Stimulated activated naive CD8-positive, alpha-beta T cell treated with anti-CD3 and anti-CD28 coated beads, Interleukin-15, Interleukin-2, amounts not matched to agents 100 ng/mL and 50 ng/mL, for 24 hours (primary cell): ENCODE results near the gene FUCA2.
"Not testable (repeated sequence)": the region's sequence is repeated elsewhere in the genome, so short reads cannot be mapped to it uniquely, and the experiment has no call there.

Experiments used
- H3K27ac Mint-ChIP-seq: one replicate; pipeline ENCODE4 v1.8.0; 2021; ENCODE audit warnings: mild to moderate bottlenecking, mixed read lengths
- H3K27me3 Mint-ChIP-seq: one replicate; pipeline ENCODE4 v1.8.0; 2021; ENCODE audit warnings: mixed read lengths
- H3K36me3 Mint-ChIP-seq: one replicate; pipeline ENCODE4 v1.8.0; 2021; ENCODE audit warnings: low read depth, mixed read lengths
- H3K4me1 Mint-ChIP-seq: one replicate; pipeline ENCODE4 v1.8.0; 2021; ENCODE audit warnings: low read depth, mixed read lengths
- H3K4me3 Mint-ChIP-seq: one replicate; pipeline ENCODE4 v1.8.0; 2021; ENCODE audit warnings: mild to moderate bottlenecking, mixed read lengths
- H3K9me3 Mint-ChIP-seq: one replicate; pipeline ENCODE4 v1.8.0; 2021; ENCODE audit warnings: mixed read lengths

FUCA2 gene

GRCh38 chr6:143517447-143517773 is 5.9 kb upstream of the FUCA2 start:
- no peaks in the 10 kb centered on the region for H3K27me3 Mint-ChIP-seq
- H3K9me3 Mint-ChIP-seq, result no peaks in the 10 kb centered on the region
- no peak overlapping the region for H3K27ac Mint-ChIP-seq
- peaks cover 8% of the 10 kb centered on the region for H3K4me1 Mint-ChIP-seq
- peaks cover 5% of the 10 kb centered on the region for H3K36me3 Mint-ChIP-seq
- H3K4me3 Mint-ChIP-seq, result no peak overlapping the region

- H3K9me3 Mint-ChIP-seq, result no peaks in the 10 kb centered on the region
- H3K4me3 Mint-ChIP-seq, result no peak overlapping the region
- H3K27ac Mint-ChIP-seq, result no peak overlapping the region
- H3K36me3 Mint-ChIP-seq, result peaks cover 5% of the 10 kb centered on the region
- H3K27me3 Mint-ChIP-seq, result no peaks in the 10 kb centered on the region
- H3K4me1 Mint-ChIP-seq, result peaks cover 11% of the 10 kb centered on the region
Measured at GRCh38 chr6:143516690-143517446, 5.3 kb upstream of the FUCA2 start.

- Mint-ChIP-seq H3K4me1 (peaks cover 20% of the 10 kb centered on the region), H3K9me3 (no peaks in the 10 kb centered on the region), H3K36me3 (peaks cover 5% of the 10 kb centered on the region), H3K27me3 (no peaks in the 10 kb centered on the region), H3K27ac (no peak overlapping the region), H3K4me3 (no peak overlapping the region)
Measured at GRCh38 chr6:143515766-143516355, 4.3 kb upstream of the FUCA2 start.

GRCh38 chr6:143515061-143515760 is 3.7 kb upstream of the FUCA2 start:
- Mint-ChIP-seq H3K27me3 (no peaks in the 10 kb centered on the region), H3K4me3 (no peak overlapping the region), H3K4me1 (peaks cover 23% of the 10 kb centered on the region)

GRCh38 chr6:143513410-143513809 is 1.9 kb upstream of the FUCA2 start:
- no peaks in the 10 kb centered on the region for H3K9me3 Mint-ChIP-seq
- peaks cover 23% of the 10 kb centered on the region for H3K4me1 Mint-ChIP-seq
- peaks cover 5% of the 10 kb centered on the region for H3K36me3 Mint-ChIP-seq
- peak overlapping the region; percentile 27 for H3K4me3 Mint-ChIP-seq
- H3K27ac Mint-ChIP-seq, result no peak overlapping the region
- H3K27me3 Mint-ChIP-seq, result no peaks in the 10 kb centered on the region

More at GRCh38 chr6:143515061-143515760, 3.7 kb upstream of the FUCA2 start:
- no peak overlapping the region for H3K27ac Mint-ChIP-seq
- peaks cover 5% of the 10 kb centered on the region for H3K36me3 Mint-ChIP-seq
- H3K9me3 Mint-ChIP-seq, result no peaks in the 10 kb centered on the region

GRCh38 chr6:143510326-143510725 is 1.2 kb downstream of the FUCA2 start:
- not testable (repeated sequence) for H3K27me3 Mint-ChIP-seq, H3K9me3 Mint-ChIP-seq, H3K27ac Mint-ChIP-seq
- Mint-ChIP-seq H3K4me1 (peaks cover 20% of the 10 kb centered on the region), H3K4me3 (peak overlapping the region; percentile 82), H3K36me3 (peaks cover 19% of the 10 kb centered on the region)

GRCh38 chr6:143507358-143508145 is 4.0 kb downstream of the FUCA2 start:
- Mint-ChIP-seq H3K4me1 (peaks cover 15% of the 10 kb centered on the region), H3K27ac (no peak overlapping the region), H3K36me3 (peaks cover 14% of the 10 kb centered on the region), H3K27me3 (no peaks in the 10 kb centered on the region), H3K9me3 (no peaks in the 10 kb centered on the region), H3K4me3 (no peak overlapping the region)

GRCh38 chr6:143506620-143507019 is 4.9 kb downstream of the FUCA2 start:
- no peak overlapping the region for H3K27ac Mint-ChIP-seq

GRCh38 chr6:143506199-143506598 is 5.3 kb downstream of the FUCA2 start:
- Mint-ChIP-seq H3K27me3 (no peaks in the 10 kb centered on the region), H3K36me3 (peaks cover 14% of the 10 kb centered on the region), H3K27ac (no peak overlapping the region), H3K4me1 (peaks cover 6% of the 10 kb centered on the region), H3K9me3 (no peaks in the 10 kb centered on the region), H3K4me3 (no peak overlapping the region)

More at GRCh38 chr6:143506620-143507019, 4.9 kb downstream of the FUCA2 start:
- H3K36me3 Mint-ChIP-seq, result peaks cover 14% of the 10 kb centered on the region
- H3K27me3 Mint-ChIP-seq, result no peaks in the 10 kb centered on the region
- peaks cover 10% of the 10 kb centered on the region for H3K4me1 Mint-ChIP-seq
- H3K9me3 Mint-ChIP-seq, result no peaks in the 10 kb centered on the region
- no peak overlapping the region for H3K4me3 Mint-ChIP-seq

- H3K4me3 Mint-ChIP-seq, result no peak overlapping the region
- H3K27me3 Mint-ChIP-seq, result no peaks in the 10 kb centered on the region
- peaks cover 14% of the 10 kb centered on the region for H3K36me3 Mint-ChIP-seq
- H3K9me3 Mint-ChIP-seq, result no peaks in the 10 kb centered on the region
- H3K4me1 Mint-ChIP-seq, result no peaks in the 10 kb centered on the region
- H3K27ac Mint-ChIP-seq, result no peak overlapping the region
Measured at GRCh38 chr6:143505537-143505936, 6.0 kb downstream of the FUCA2 start.

- no peaks in the 10 kb centered on the region for H3K27me3 Mint-ChIP-seq
- peaks cover 16% of the 10 kb centered on the region for H3K36me3 Mint-ChIP-seq
- H3K9me3 Mint-ChIP-seq, result no peaks in the 10 kb centered on the region
- no peak overlapping the region for H3K27ac Mint-ChIP-seq
- no peak overlapping the region for H3K4me3 Mint-ChIP-seq
- H3K4me1 Mint-ChIP-seq, result no peaks in the 10 kb centered on the region
Measured at GRCh38 chr6:143505111-143505510, 6.4 kb downstream of the FUCA2 start.

GRCh38 chr6:143504369-143504768 is 7.2 kb downstream of the FUCA2 start:
- Mint-ChIP-seq H3K9me3 (no peaks in the 10 kb centered on the region), H3K4me3 (no peak overlapping the region), H3K4me1 (no peaks in the 10 kb centered on the region), H3K27ac (no peak overlapping the region), H3K27me3 (no peaks in the 10 kb centered on the region), H3K36me3 (peaks cover 22% of the 10 kb centered on the region)

GRCh38 chr6:143501851-143502250 is 9.7 kb downstream of the FUCA2 start:
- peaks cover 13% of the 10 kb centered on the region for H3K4me1 Mint-ChIP-seq
- no peaks in the 10 kb centered on the region for H3K27me3 Mint-ChIP-seq
- peaks cover 12% of the 10 kb centered on the region for H3K9me3 Mint-ChIP-seq
- H3K4me3 Mint-ChIP-seq, result no peak overlapping the region
- H3K27ac Mint-ChIP-seq, result no peak overlapping the region
- peaks cover 39% of the 10 kb centered on the region for H3K36me3 Mint-ChIP-seq

- H3K36me3 Mint-ChIP-seq, result peaks cover 38% of the 10 kb centered on the region
- H3K9me3 Mint-ChIP-seq, result peaks cover 12% of the 10 kb centered on the region
- no peak overlapping the region for H3K27ac Mint-ChIP-seq
- no peak overlapping the region for H3K4me3 Mint-ChIP-seq
- no peaks in the 10 kb centered on the region for H3K27me3 Mint-ChIP-seq
- H3K4me1 Mint-ChIP-seq, result peaks cover 13% of the 10 kb centered on the region
Measured at GRCh38 chr6:143498428-143498827, 13.1 kb downstream of the FUCA2 start.

GRCh38 chr6:143496974-143497373 is 14.5 kb downstream of the FUCA2 start:
- H3K27me3 Mint-ChIP-seq, result no peaks in the 10 kb centered on the region
- peaks cover 41% of the 10 kb centered on the region for H3K36me3 Mint-ChIP-seq
- peaks cover 13% of the 10 kb centered on the region for H3K4me1 Mint-ChIP-seq
- no peak overlapping the region for H3K4me3 Mint-ChIP-seq
- H3K9me3 Mint-ChIP-seq, result peaks cover 12% of the 10 kb centered on the region
- H3K27ac Mint-ChIP-seq, result no peak overlapping the region
